OCI-LY7 (cell line): ENCODE measurements around the gene NAALADL2. TPM values are rescaled to one million over a fixed set of nuclear protein-coding genes. Genes with fewer than 3 reads are reported as not detected.

Source experiments
- BruUV-seq: library from RNA; stranded (reverse); fragments of 400-500 nt; replicated peaks from 2 replicates; lab custom pipeline; 2021; lab: Mats Ljungman, UMichigan
- CTCF ChIA-PET: fragments of 300-600 bp; sonication (Branson Sonifier 250); formaldehyde crosslinking; loops from one replicate; lab custom pipeline; 2022; ENCODE audit warnings: antibody characterized with exemption; ENCODE audit not compliant: unreplicated experiment; lab: Charles Lee
- POLR2A ChIA-PET: fragments of 300-600 bp; sonication (Branson Sonifier 250); formaldehyde crosslinking; loops from one replicate; lab custom pipeline; 2022; ENCODE audit warnings: antibody characterized with exemption; lab: Charles Lee
- DNase-seq: peaks from one replicate; pipeline ENCODE4 v3.0.0-alpha.2; 2015; ENCODE audit warnings: low spot score
- H2AFZ ChIP-seq: fragments of 200-600 bp; sonication (generic), shearing (Covaris generic); 2 replicates; pipeline ENCODE4 v1.6.1; 2014; ENCODE audit warnings: mild to moderate bottlenecking, antibody characterized with exemption, low read length, moderate library complexity
- H3K27ac ChIP-seq: fragments of 200-600 bp; sonication (generic); 2 replicates; pipeline ENCODE4 v1.5.1; 2014; ENCODE audit warnings: mixed run types, low read depth, mild to moderate bottlenecking, moderate library complexity, low read length, inconsistent platforms; ENCODE audit not compliant: poor library complexity, severe bottlenecking
- H3K36me3 ChIP-seq: fragments of 200-600 bp; sonication (generic); 2 replicates; pipeline ENCODE4 v1.6.1; 2014; ENCODE audit warnings: mild to moderate bottlenecking, antibody characterized with exemption, low read length, moderate library complexity, mixed read lengths; ENCODE audit not compliant: insufficient read depth
- H3K4me1 ChIP-seq: fragments of 200-600 bp; sonication (generic); 2 replicates; pipeline ENCODE4 v1.5.1; 2014; ENCODE audit warnings: mild to moderate bottlenecking, low read length; ENCODE audit not compliant: insufficient read depth, poor library complexity, severe bottlenecking
- H3K4me2 ChIP-seq: fragments of 200-600 bp; sonication (generic); 2 replicates; pipeline ENCODE4 v1.6.1; 2014; ENCODE audit warnings: mild to moderate bottlenecking, low read length
- H3K4me3 ChIP-seq: fragments of 200-600 bp; sonication (generic); 2 replicates; pipeline ENCODE4 v1.5.1; 2014; ENCODE audit warnings: mild to moderate bottlenecking, low read depth, low read length; ENCODE audit not compliant: poor library complexity, severe bottlenecking
- H3K79me2 ChIP-seq: fragments of 200-600 bp; sonication (generic); 2 replicates; pipeline ENCODE4 v1.6.1; 2016; ENCODE audit warnings: low read depth, mild to moderate bottlenecking, low read length, moderate library complexity, mixed read lengths; ENCODE audit not compliant: insufficient read depth
- H3K9me2 ChIP-seq: fragments of 200-600 bp; sonication (generic); 2 replicates; pipeline ENCODE4 v1.6.1; 2016; ENCODE audit warnings: mild to moderate bottlenecking, low read length, mixed read lengths; ENCODE audit not compliant: insufficient read depth
- H3K9me3 ChIP-seq: fragments of 200-600 bp; sonication (generic); 2 replicates; pipeline ENCODE4 v1.6.1; 2014; ENCODE audit warnings: mild to moderate bottlenecking, mixed run types, low read length, mixed read lengths
- H4K20me1 ChIP-seq: fragments of 200-600 bp; sonication (generic); 2 replicates; pipeline ENCODE4 v1.6.1; 2014; ENCODE audit warnings: mild to moderate bottlenecking, antibody characterized with exemption, low read length, moderate library complexity, mixed read lengths; ENCODE audit not compliant: insufficient read depth
- EZH2phosphoT487 ChIP-seq: fragments of 200-600 bp; sonication (generic); IDR thresholded peaks from 2 replicates; pipeline ENCODE4 v1.6.1; 2018; ENCODE audit warnings: low read depth, borderline replicate concordance, mild to moderate bottlenecking, mixed run types, antibody characterized with exemption, low read length, moderate library complexity, mixed read lengths
- intact Hi-C: fragments of 100-400 bp; cut with micrococcal nuclease; formaldehyde crosslinking; loops from one replicate; pipeline ENCODE4 v1.10.0; 2022; ENCODE audit not compliant: unreplicated experiment
- total RNA-seq, 2 experiments: library from RNA; depleted of rRNA in 1 of 2; stranded (reverse); fragments of >200 nt in 1 of 2; shearing (Covaris generic) in 1 of 2; gene quantifications; 2 replicates each; pipeline ENCODE4 v1.2.3, GENCODE V29; 2014 to 2022
- TF ChIP-seq, protein P1 (sequence below): fragments of 200-600 bp; sonication (generic); conservative IDR thresholded peaks from 2 replicates; pipeline ENCODE4 v1.5.1; 2014; ENCODE audit warnings: mild to moderate bottlenecking, antibody characterized with exemption, low read length, moderate library complexity, mixed read lengths

NAALADL2 gene
- total RNA-seq, 2 experiments from 2014 or later = 0.25 to 0.70 TPM

DNA sequence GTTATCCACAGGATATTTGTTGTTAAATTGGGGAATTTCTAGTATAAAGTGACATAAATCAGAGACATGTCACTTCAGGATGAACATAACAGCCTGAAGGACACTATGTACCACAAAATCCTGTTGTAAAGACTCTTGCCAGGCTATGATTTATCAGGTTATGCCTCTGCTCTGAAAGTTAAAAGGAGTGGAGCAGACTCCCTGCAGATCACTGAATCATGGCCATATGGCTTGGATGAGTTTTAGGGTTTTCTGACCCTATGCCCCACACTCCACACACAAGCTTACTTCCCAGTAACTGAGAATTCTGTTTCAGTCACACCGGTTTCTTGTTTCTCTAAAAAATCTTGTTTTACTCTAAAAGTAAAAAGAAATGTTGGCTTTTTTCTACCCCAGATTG, 869.4 kb downstream of the NAALADL2 start:
- H3K27ac ChIP-seq = no peak overlapping the region
- no peaks in the 10 kb centered on the region for H3K9me2 ChIP-seq
- intact Hi-C loops = no loop called here
- no peaks in the 10 kb centered on the region for H3K4me1 ChIP-seq
- H3K36me3 ChIP-seq = no peaks in the 10 kb centered on the region
- no TSS peak for BruUV-seq
- no peak for DNase-seq
- ChIA-PET POLR2A (interaction anchor here (0.7 kb wide), 1 partner anchor 117 kb away, joined by 3 read pairs; no protein-coding TSS in a partner anchor), CTCF (no interaction called here)
- H2AFZ ChIP-seq = no peak overlapping the region
- TF ChIP-seq, protein P1, sequence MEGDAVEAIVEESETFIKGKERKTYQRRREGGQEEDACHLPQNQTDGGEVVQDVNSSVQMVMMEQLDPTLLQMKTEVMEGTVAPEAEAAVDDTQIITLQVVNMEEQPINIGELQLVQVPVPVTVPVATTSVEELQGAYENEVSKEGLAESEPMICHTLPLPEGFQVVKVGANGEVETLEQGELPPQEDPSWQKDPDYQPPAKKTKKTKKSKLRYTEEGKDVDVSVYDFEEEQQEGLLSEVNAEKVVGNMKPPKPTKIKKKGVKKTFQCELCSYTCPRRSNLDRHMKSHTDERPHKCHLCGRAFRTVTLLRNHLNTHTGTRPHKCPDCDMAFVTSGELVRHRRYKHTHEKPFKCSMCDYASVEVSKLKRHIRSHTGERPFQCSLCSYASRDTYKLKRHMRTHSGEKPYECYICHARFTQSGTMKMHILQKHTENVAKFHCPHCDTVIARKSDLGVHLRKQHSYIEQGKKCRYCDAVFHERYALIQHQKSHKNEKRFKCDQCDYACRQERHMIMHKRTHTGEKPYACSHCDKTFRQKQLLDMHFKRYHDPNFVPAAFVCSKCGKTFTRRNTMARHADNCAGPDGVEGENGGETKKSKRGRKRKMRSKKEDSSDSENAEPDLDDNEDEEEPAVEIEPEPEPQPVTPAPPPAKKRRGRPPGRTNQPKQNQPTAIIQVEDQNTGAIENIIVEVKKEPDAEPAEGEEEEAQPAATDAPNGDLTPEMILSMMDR = no peak
- no peak for TF ChIP-seq EZH2phosphoT487
- H3K4me2 ChIP-seq = no peak overlapping the region
- no peaks in the 10 kb centered on the region for H4K20me1 ChIP-seq
- H3K79me2 ChIP-seq = no peaks in the 10 kb centered on the region
- no peaks in the 10 kb centered on the region for H3K9me3 ChIP-seq
- H3K4me3 ChIP-seq = no peak overlapping the region

DNA sequence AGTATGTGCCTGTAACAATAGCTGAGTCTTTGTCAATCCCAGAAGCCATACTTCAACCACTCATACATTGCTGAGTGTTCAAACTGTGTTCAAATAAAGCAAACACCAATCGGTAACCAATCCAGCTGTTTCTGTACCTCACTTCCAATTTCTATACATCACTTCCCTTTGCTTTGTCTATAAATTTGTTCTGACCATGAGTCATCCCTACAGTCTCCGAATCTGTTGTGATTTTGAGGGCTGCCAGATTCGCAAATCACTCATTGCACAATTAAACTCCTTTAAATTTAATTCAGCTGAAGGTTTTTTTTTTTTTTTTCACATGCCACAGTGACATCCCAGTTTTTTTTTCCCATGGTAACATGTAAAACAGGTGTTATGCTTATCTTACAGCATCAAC, 870.3 kb downstream of the NAALADL2 start:
- Histone ChIP-seq H3K79me2 (no peaks in the 10 kb centered on the region), H3K4me2 (no peak overlapping the region), H3K4me1 (no peaks in the 10 kb centered on the region), H2AFZ (no peak overlapping the region), H3K4me3 (no peak overlapping the region), H4K20me1 (no peaks in the 10 kb centered on the region), H3K9me3 (no peaks in the 10 kb centered on the region), H3K27ac (no peak overlapping the region), H3K36me3 (no peaks in the 10 kb centered on the region), H3K9me2 (no peaks in the 10 kb centered on the region)
- intact Hi-C loops = no loop called here
- BruUV-seq = no TSS peak
- POLR2A ChIA-PET = interaction anchor here (0.7 kb wide), 4 partner anchors 9 to 767 kb away, joined by 3 to 6 read pairs (median 4); no protein-coding TSS in a partner anchor
- CTCF ChIA-PET = no interaction called here
- DNase-seq = no peak
- TF ChIP-seq, protein P1 = no peak
- TF ChIP-seq EZH2phosphoT487 = no peak

DNA sequence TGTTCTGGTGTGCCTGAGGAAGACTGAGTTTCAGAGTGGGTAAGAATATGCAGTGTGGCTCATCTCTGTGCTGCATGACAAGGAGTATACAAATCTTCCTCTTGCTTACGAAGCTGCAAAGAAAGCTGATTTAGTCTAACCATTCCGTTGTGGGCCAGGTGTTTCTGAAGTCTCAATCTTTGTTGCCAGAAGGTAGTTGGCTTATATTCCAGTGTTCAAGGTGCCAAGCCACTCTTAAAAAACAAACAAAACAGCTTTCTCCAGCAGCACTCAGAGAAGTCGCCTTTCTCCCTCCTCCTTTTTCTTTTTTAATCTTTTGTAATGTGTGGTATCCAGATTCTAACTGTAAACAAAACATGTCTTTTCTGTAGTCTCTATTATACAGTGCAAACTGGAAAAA, 872.4 kb downstream of the NAALADL2 start:
- Histone ChIP-seq H3K4me1 (no peaks in the 10 kb centered on the region), H3K4me3 (no peak overlapping the region), H4K20me1 (no peaks in the 10 kb centered on the region), H3K79me2 (no peaks in the 10 kb centered on the region), H3K9me3 (no peaks in the 10 kb centered on the region), H2AFZ (no peak overlapping the region), H3K36me3 (no peaks in the 10 kb centered on the region), H3K4me2 (no peak overlapping the region), H3K27ac (no peak overlapping the region), H3K9me2 (no peaks in the 10 kb centered on the region)
- no peak for DNase-seq
- BruUV-seq = no TSS peak
- POLR2A ChIA-PET = no interaction called here
- TF ChIP-seq EZH2phosphoT487 = no peak
- TF ChIP-seq, protein P1 = no peak
- CTCF ChIA-PET = no interaction called here
- intact Hi-C loops = no loop called here
